GM19328 (cell line): ENCODE results near the gene GRIA3.
"Not testable (repeated sequence)": the region's sequence is repeated elsewhere in the genome, so short reads cannot be mapped to it uniquely, and the experiment has no call there.

Source experiments
- ATAC-seq: cut with Tn5 transposase; IDR thresholded peaks from one replicate; pipeline ENCODE4 v1.9.1; 2021; ENCODE audit warnings: mild to moderate bottlenecking, moderate library complexity; ENCODE audit not compliant: unreplicated experiment

GRIA3 gene

GRCh38 chrX:123518791-123519190 lies 334.7 kb downstream of the GRIA3 start:
- no peak for ATAC-seq

- no peak for ATAC-seq
These were observed 341.1 kb downstream of the GRIA3 start for GRCh38 chrX:123525123-123525725.

GRCh38 chrX:123530726-123531125 lies 346.6 kb downstream of the GRIA3 start:
- ATAC-seq: not testable (repeated sequence)
